Astrocyte of the hippocampus (primary cell): ENCODE measurements around the gene ABHD13.
"Not testable (repeated sequence)": the region's sequence is repeated elsewhere in the genome, so short reads cannot be mapped to it uniquely, and the experiment has no call there.

Source experiments
- DNase-seq: peaks from one replicate; pipeline ENCODE4 v3.0.0; 2011; ENCODE audit warnings: low read depth, low spot score

Gene ABHD13

GRCh38 chr13:108218044-108218974 is at the start of gene ABHD13:
TSS of gene ABHD13 (plus strand) at chr13:108218392. CDS start at chr13:108229219, 10,827 bp downstream.
- peak; percentile 97 for DNase-seq

DNA sequence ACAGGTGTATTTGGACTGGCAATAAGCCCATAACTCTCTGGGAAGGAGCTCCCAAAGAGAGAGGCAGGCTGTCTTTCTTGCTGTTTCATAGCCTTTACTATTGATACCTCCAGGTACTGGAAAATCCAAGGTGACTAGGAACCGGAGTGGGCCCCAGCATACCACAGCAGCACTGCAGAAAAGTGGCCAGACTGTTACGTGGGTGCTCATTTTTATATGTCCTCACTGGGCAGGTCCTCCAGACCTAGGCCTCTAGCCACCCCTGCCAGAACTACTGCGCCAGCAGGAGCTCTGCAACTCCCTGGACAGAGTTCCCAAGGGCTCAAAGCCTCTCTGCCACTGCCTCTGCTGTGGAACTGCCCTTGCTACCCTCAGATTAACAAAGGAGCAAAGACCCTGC is 49.3 kb upstream of the ABHD13 start:
- DNase-seq, result no peak

GRCh38 chr13:108176685-108177274 is 41.4 kb upstream of the ABHD13 start:
- peak; percentile 24 for DNase-seq

DNA sequence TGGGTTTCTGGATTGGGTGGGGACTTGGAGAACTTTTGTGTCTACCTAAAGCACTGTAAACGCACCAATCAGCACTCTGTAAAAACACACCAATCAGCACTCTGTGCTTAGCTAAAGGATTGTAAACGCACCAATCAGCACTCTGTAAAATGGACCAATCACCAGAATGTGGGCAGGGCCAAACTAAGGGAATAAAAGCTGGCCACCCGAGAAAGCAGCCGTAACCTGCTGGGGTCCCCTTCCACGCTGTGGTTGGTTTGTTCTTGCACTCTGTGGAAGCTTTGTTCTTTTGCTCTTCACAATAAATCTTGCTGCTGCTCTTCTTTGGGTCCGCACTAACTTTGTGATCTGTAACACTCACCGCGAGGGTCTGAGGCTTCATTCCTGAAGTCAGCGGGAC is 40.1 kb upstream of the ABHD13 start:
- DNase-seq, result no peak

- no peak for DNase-seq
Observed at GRCh38 chr13:108182652-108183051, 35.5 kb upstream of the ABHD13 start.

- no peak for DNase-seq
Observed at GRCh38 chr13:108185223-108185622, 33.0 kb upstream of the ABHD13 start.

DNA sequence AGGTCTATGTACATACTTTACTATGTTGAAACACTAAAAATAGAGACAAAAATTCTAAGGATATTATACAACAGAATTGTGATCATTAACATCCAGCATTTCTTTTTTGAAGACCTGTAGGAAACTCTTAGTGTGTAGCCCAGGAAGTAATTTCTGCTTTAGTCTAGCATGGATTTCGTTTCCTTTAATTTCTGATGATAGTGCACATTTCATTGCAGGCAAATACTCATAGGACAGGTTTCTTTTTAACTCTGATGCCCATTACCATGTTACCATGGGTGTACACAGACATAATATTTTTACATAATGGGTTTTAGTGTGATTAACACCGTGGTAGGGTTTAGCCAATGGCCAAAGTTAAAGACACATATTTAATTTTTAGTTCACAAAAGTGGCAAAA is 29.9 kb upstream of the ABHD13 start:
- no peak for DNase-seq

GRCh38 chr13:108190897-108191296 is 27.3 kb upstream of the ABHD13 start:
- DNase-seq, result no peak

DNA sequence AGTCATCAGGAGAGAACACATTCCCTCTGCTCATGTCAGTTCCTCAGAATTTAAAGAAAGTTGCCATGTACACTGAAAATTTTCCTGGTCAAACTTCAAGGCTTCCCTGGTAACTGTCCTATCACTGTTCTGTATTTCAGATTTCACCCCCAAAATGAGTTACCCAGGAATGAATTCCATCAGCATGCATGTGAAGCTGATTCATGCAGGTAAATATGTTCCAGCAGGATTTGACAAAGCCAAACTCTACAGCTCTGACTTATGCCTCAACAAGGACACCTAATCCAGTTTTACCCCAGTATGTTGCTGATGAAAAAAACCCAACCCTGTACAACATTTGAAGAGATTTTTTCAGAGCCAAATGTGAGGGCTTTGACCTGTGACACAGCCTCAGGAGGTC is 24.4 kb upstream of the ABHD13 start:
- no peak for DNase-seq

DNA sequence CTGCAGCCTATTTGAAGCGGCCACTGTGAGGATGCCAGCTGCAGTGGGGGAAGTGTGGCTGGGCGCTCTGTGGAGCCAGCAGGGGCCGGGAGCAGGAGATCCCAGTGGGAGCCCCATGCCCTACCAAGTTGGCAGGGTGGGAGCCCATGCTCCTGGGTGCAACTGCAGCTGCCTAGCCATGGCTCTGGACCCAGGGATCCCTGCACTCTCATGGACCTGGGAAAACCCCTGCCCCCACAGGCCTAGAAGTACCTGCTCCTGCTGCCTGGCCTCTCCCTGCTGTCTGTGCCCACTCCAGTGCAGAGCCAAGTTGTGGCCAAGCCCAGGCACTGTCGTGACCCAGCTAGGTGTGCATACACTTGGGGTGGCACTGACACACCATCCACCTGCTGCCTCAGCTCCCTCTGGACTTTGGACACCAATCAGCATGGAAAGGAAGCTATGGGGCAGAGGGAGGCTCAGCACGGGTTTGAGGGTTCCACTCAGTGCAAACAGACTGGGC is 23.7 kb upstream of the ABHD13 start:
- no peak for DNase-seq

GRCh38 chr13:108195146-108195545 is 23.0 kb upstream of the ABHD13 start:
- no peak for DNase-seq

DNA sequence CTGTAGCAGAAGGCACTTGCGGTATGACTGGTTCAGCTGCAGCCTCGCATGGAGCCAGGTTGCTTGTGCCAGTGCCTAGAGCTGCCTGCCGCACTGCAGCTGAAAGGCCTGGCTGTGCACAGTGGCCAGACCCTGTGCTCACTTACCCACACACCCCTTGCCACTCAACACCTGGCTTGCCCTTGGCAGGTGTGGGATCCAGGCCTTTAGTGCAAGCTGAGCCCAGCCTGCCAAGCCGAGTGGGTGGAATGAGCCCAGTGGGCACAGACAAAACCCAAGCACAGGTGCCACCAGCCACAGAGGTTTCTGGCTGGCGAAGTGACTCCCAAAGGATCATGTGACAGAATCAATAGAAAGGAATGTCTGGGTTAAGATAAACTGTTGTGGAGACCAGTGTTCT is 22.3 kb upstream of the ABHD13 start:
- no peak for DNase-seq

- peak; percentile 35 for DNase-seq
Observed at GRCh38 chr13:108200781-108201398, 17.3 kb upstream of the ABHD13 start.

DNA sequence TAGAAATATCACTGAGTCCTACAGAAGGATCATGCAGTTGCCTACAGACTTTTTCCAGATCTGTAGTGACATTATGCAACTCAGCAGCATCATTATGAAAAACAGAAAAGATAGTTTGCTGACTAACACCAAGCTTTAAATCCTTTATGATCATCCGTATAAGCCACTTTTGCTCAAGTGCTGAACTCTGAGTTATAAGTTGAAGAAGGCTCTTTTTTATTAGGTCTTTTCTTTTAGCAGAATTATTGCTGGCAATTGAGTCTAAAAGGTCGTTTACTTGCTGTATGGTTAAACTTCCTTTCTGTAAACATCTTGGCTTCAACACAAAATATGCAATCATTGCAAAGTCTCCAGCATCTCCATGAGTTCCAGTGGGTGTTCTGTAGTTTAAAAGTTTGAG is 7.6 kb upstream of the ABHD13 start:
- DNase-seq, result no peak

GRCh38 chr13:108212886-108213285 is 5.3 kb upstream of the ABHD13 start:
- no peak for DNase-seq

DNA sequence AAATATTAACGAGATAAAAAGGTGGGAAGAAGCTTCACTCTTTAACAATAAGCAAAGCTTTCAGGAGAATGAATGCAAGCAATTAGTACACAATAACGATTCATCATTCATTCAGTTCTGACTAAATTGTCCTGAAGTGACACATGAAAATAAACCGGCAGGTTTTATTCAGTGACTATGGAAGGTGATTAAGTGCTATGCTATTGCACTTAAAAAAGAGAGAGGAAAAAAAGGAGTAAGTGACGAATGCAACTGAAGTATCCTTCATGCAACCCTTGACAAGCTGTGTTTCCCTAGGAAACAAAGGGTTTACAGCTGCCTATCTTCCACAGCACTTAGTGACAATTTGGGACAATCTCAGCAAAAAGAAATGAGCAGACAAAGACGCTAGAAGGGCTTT is 4.2 kb upstream of the ABHD13 start:
- peak; percentile 44 for DNase-seq

DNA sequence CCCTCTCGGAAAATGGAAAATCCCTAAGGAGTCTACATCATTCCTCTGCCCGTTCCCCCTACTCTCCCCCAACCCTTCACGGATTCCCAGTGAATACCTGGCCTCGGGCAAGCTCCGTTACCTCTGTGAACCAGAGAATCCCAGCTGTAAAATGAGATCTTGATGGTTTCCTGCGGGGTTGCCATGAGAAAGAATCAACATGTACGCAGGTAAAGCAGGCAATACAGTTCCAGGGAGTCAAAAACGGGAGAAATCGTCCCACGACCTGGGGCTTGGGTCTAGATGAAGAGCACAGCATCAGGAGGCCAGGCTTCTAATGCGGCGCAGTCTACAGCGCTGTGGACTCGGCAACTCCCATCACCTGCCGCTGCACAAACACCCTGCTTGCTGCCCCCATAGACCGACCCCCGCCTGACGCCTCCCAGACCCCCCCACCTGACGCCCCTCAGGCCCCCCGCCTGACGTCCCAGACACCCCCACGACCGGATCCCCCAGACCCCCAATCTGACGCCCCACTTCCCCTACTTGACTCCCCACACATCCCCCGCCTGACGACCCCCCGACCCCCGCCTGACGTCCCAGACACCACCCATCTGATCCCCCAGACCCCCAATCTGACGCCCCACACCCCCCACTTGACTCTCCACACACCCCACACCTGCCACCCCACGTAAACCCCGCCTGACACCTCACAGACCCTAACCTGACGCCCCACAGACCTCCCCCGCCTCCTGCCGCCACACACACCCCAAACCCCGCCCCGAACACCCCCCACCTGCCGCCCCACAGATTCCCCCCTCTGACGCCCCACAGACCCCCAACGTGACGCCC is 3.5 kb upstream of the ABHD13 start:
- peak; percentile 41 for DNase-seq

DNA sequence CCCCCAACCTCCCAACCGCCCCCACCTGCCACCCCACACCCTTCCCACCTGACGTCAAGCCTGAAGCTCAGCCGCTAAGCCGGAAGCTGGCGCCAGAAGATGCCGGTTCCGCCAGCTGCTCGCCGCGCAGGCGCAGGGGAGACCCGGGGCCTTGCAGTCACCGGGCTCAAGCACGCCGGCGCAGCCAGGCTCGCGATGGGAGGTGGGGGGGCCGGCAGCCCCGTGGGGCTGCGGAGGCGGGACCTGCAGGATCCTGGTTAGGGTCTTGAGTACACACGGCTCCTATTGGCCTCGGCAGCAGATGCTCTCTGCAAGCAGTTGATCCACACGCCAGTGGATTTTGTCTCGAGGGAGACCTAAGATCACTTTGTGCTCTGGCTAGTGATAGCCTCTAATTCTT is 2.8 kb upstream of the ABHD13 start, which contains the start of gene LIG4:
Gene LIG4 (minus strand): TSS at position 101 of the 400 bp plus-strand sequence. CDS start 4,268 bp downstream, outside the sequence.
- peak; percentile 98 for DNase-seq

DNA sequence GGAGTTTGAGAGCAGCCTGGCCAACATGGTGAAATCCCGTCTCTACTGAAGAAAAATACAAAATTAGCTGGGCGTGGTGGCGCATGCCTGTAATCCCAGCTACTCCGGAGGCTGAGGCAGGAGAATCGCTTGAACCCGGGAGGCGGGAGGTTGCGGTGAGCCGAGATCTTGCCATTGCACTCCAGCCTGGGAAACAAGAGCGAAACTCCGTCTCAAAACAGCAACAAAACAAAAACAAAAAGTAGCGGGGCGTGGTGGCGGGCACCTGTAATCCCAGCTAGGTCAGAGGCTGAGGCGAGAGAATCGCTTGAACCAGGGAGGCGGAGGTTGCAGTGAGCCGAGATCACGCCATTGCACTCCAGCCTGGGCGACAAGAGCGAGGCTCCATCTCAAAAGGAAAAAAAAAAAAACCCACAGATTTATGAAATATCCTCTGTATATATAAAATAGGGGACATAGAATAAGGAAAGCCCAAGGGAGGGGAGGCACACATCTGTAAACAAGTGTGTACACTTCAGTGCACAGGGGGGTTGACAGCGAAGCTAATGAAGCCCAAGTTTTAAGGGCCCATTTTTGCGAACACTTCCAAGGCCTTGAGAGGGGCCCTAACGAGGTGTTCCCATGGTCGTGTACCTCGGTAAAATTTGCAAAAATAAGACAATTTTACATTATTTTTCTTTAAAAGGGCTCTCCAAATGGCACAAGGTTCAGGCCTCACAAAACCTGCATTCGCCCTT is 717 bp upstream of the ABHD13 start:
- DNase-seq, result not testable (repeated sequence)

GRCh38 chr13:108220041-108220440 is 1.8 kb downstream of the ABHD13 start:
- DNase-seq, result no peak
